ENCODE data around the gene FAM241A.
"Not testable (repeated sequence)": the region's sequence is repeated elsewhere in the genome, so short reads cannot be mapped to it uniquely, and the experiment has no call there.

The FAM241A gene

GRCh38 chr4:112145326-112145789, at the start of gene FAM241A:
TSS of gene FAM241A (plus strand) at chr4:112145454. CDS start at chr4:112145581, 127 bp downstream.
- DNase-seq (ENCODE audit: low read depth in 1 of 2, low spot score in 1 of 2): peak; percentile 76 to 86

GRCh38 chr4:112098841-112099530, 46.3 kb upstream of the FAM241A start:
- no peak for DNase-seq (ENCODE audit: low read depth in 1 of 2, low spot score in 1 of 2)

- DNase-seq (ENCODE audit: low read depth in 1 of 2, low spot score in 1 of 2): no peak
These were observed 45.5 kb upstream of the FAM241A start for GRCh38 chr4:112099701-112100297.

GRCh38 chr4:112102875-112103370, 42.3 kb upstream of the FAM241A start:
- no peak for DNase-seq (ENCODE audit: low read depth in 1 of 2, low spot score in 1 of 2)

- no peak for DNase-seq (ENCODE audit: low read depth in 1 of 2, low spot score in 1 of 2)
These were observed 39.9 kb upstream of the FAM241A start for GRCh38 chr4:112105201-112105969.

- no peak for DNase-seq (ENCODE audit: low read depth in 1 of 2, low spot score in 1 of 2)
These were observed 35.7 kb upstream of the FAM241A start for GRCh38 chr4:112109360-112110058.

- DNase-seq (ENCODE audit: low read depth in 1 of 2, low spot score in 1 of 2): no peak
These were observed 35.2 kb upstream of the FAM241A start for GRCh38 chr4:112110059-112110425.

- DNase-seq (ENCODE audit: low read depth in 1 of 2, low spot score in 1 of 2): no peak
These were observed 33.9 kb upstream of the FAM241A start for GRCh38 chr4:112111306-112111705.

- not testable (repeated sequence) for DNase-seq (ENCODE audit: low read depth in 1 of 2, low spot score in 1 of 2)
These were observed 33.2 kb upstream of the FAM241A start for GRCh38 chr4:112112095-112112494.

GRCh38 chr4:112112590-112113170, 32.6 kb upstream of the FAM241A start:
- DNase-seq (ENCODE audit: low read depth in 1 of 2, low spot score in 1 of 2): no peak

- no peak for DNase-seq (ENCODE audit: low read depth in 1 of 2, low spot score in 1 of 2)
These were observed 31.4 kb upstream of the FAM241A start for GRCh38 chr4:112113864-112114263.

GRCh38 chr4:112114452-112114851, 30.8 kb upstream of the FAM241A start:
- DNase-seq (ENCODE audit: low read depth in 1 of 2, low spot score in 1 of 2): no peak

GRCh38 chr4:112118742-112119352, 26.4 kb upstream of the FAM241A start:
- DNase-seq (ENCODE audit: low read depth in 1 of 2, low spot score in 1 of 2): no peak

GRCh38 chr4:112119353-112119783, 25.9 kb upstream of the FAM241A start:
- no peak for DNase-seq (ENCODE audit: low read depth in 1 of 2, low spot score in 1 of 2)

GRCh38 chr4:112120021-112120420, 25.2 kb upstream of the FAM241A start:
- no peak for DNase-seq (ENCODE audit: low read depth in 1 of 2, low spot score in 1 of 2)

- no peak for DNase-seq (ENCODE audit: low read depth in 1 of 2, low spot score in 1 of 2)
These were observed 19.8 kb upstream of the FAM241A start for GRCh38 chr4:112125416-112125815.

GRCh38 chr4:112127048-112127637, 18.1 kb upstream of the FAM241A start:
- DNase-seq (ENCODE audit: low read depth in 1 of 2, low spot score in 1 of 2): no peak

GRCh38 chr4:112127803-112128202, 17.5 kb upstream of the FAM241A start:
- no peak for DNase-seq (ENCODE audit: low read depth in 1 of 2, low spot score in 1 of 2)

- no peak for DNase-seq (ENCODE audit: low read depth in 1 of 2, low spot score in 1 of 2)
These were observed 16.8 kb upstream of the FAM241A start for GRCh38 chr4:112128452-112128851.

- no peak for DNase-seq (ENCODE audit: low read depth in 1 of 2, low spot score in 1 of 2)
These were observed 14.3 kb upstream of the FAM241A start for GRCh38 chr4:112130906-112131305.
